Measurements from ENCODE around the gene CNOT6. TPM values are rescaled to one million over a fixed set of nuclear protein-coding genes. Genes with fewer than 3 reads are reported as not detected.
A peak's percentile ranks its signal among the peaks of the same experiment; 100 is the strongest.
"Not testable (repeated sequence)": the region's sequence is repeated elsewhere in the genome, so short reads cannot be mapped to it uniquely, and the experiment has no call there.

Gene CNOT6
- total RNA-seq, 4 donors from 2014 or later = 8.9 to 12.2 (median 11.2) TPM

GRCh38 chr5:180494510-180495181 lies 467 bp downstream of the CNOT6 start:
- peak; percentile 26 to 88 for DNase-seq (ENCODE audit: low spot score in 2 of 2)
- 1% methylated on average over 52 to 73 of the region's 92 CpGs for WGBS, 2 donors
- peak overlapping the region; percentile 79 for H3K4me3 ChIP-seq (ENCODE audit: low read depth, poor library complexity, severe bottlenecking)
- intact Hi-C loops (cut with DNase I; ENCODE audit: low total_unique reads) = no loop called here
- TF ChIP-seq POLR2A (IDR thresholded peaks at IDR 0.05) (no peak), CTCF (IDR thresholded peaks at IDR 0.05) (no peak)

GRCh38 chr5:180495292-180495691 lies 1.1 kb downstream of the CNOT6 start:
- DNase-seq (ENCODE audit: low spot score in 2 of 2) = peak in 1 of 2 donors; percentile 31
- no peak for TF ChIP-seq CTCF (IDR thresholded peaks at IDR 0.05)
- no peak for TF ChIP-seq POLR2A (IDR thresholded peaks at IDR 0.05)
- intact Hi-C loops (cut with DNase I; ENCODE audit: low total_unique reads) = no loop called here
- peak overlapping the region; percentile 79 for H3K4me3 ChIP-seq (ENCODE audit: low read depth, poor library complexity, severe bottlenecking)
- WGBS, 2 donors = 7 to 14% methylated on average over 7 of the region's 7 CpGs

- DNase-seq (ENCODE audit: low spot score in 2 of 2) = peak in 1 of 2 donors; percentile 18
- no peak overlapping the region for H3K4me3 ChIP-seq (ENCODE audit: low read depth, poor library complexity, severe bottlenecking)
- no peak for TF ChIP-seq POLR2A (IDR thresholded peaks at IDR 0.05)
- no peak for TF ChIP-seq CTCF (IDR thresholded peaks at IDR 0.05)
- WGBS, 2 donors = 61 to 66% methylated on average over 18 of the region's 18 CpGs
- intact Hi-C loops (cut with DNase I; ENCODE audit: low total_unique reads) = no loop called here
Observed at GRCh38 chr5:180495991-180496741, 2.0 kb downstream of the CNOT6 start.

GRCh38 chr5:180496806-180497205 lies 2.6 kb downstream of the CNOT6 start:
- intact Hi-C loops (cut with DNase I; ENCODE audit: low total_unique reads); DNase-seq (ENCODE audit: low spot score in 2 of 2); H3K4me3 ChIP-seq (ENCODE audit: low read depth, poor library complexity, severe bottlenecking): not testable (repeated sequence)
- 65 to 68% methylated on average over 9 of the region's 9 CpGs for whole genome bisulfite sequencing, 2 donors

GRCh38 chr5:180497865-180498264 lies 3.7 kb downstream of the CNOT6 start:
- intact Hi-C loops (cut with DNase I; ENCODE audit: low total_unique reads); H3K4me3 ChIP-seq (ENCODE audit: low read depth, poor library complexity, severe bottlenecking): not testable (repeated sequence)
- DNase-seq (ENCODE audit: low spot score in 2 of 2) = peak in 1 of 2 donors; percentile 28
- WGBS, 2 donors = 89% methylated on average over 7 of the region's 7 CpGs

- WGBS, 2 donors = 84 to 90% methylated on average over 3 of the region's 3 CpGs
- TF ChIP-seq CTCF (IDR thresholded peaks at IDR 0.05) = no peak
- TF ChIP-seq POLR2A (IDR thresholded peaks at IDR 0.05) = no peak
- no peak overlapping the region for H3K4me3 ChIP-seq (ENCODE audit: low read depth, poor library complexity, severe bottlenecking)
- DNase-seq (ENCODE audit: low spot score in 2 of 2) = no peak
- intact Hi-C loops (cut with DNase I; ENCODE audit: low total_unique reads) = no loop called here
Observed at GRCh38 chr5:180498378-180498777, 4.2 kb downstream of the CNOT6 start.

Data from lower leg skin (tissue), 4 donors.